Parathyroid adenoma (tissue), 2 donors: Measurements from ENCODE around the gene XIRP1.

Experiments
- H2AFZ ChIP-seq: fragments of 300-600 bp; sonication (generic); one replicate; pipeline ENCODE4 v1.7.0; 2017; ENCODE audit warnings: antibody characterized with exemption, mild to moderate bottlenecking
- H3K27ac ChIP-seq: fragments of 300-600 bp; sonication (generic); one replicate; pipeline ENCODE4 v1.7.0; 2017
- H3K27me3 ChIP-seq: fragments of 300-600 bp; sonication (generic); one replicate; pipeline ENCODE4 v1.7.0; 2017; ENCODE audit warnings: low read length; ENCODE audit not compliant: control insufficient read depth, insufficient read depth
- H3K36me3 ChIP-seq: fragments of 300-600 bp; sonication (generic); one replicate; pipeline ENCODE4 v1.7.0; 2017; ENCODE audit warnings: low read length; ENCODE audit not compliant: control insufficient read depth, insufficient read depth
- H3K4me1 ChIP-seq: fragments of 300-600 bp; sonication (generic); one replicate; pipeline ENCODE4 v1.7.0; 2017; ENCODE audit warnings: control low read depth
- H3K4me2 ChIP-seq: fragments of 300-600 bp; sonication (generic); one replicate; pipeline ENCODE4 v1.7.0; 2017; ENCODE audit warnings: low read length
- H3K4me3 ChIP-seq: fragments of 300-600 bp; sonication (generic); one replicate; pipeline ENCODE4 v1.7.0; 2017; ENCODE audit warnings: low read depth, low read length
- H3K79me2 ChIP-seq: fragments of 300-600 bp; sonication (generic); one replicate; pipeline ENCODE4 v1.7.0; 2017; ENCODE audit warnings: control low read depth
- H3K9ac ChIP-seq: fragments of 300-600 bp; sonication (generic); one replicate; pipeline ENCODE4 v1.7.0; 2017; ENCODE audit warnings: mild to moderate bottlenecking
- H3K9me3 ChIP-seq: fragments of 300-600 bp; sonication (generic); one replicate; pipeline ENCODE4 v1.7.0; 2017; ENCODE audit warnings: low read length; ENCODE audit not compliant: control insufficient read depth
- CTCF ChIP-seq: fragments of 300-600 bp; sonication (generic); IDR thresholded peaks from one replicate; pipeline ENCODE4 v1.7.0; 2017; ENCODE audit warnings: antibody characterized with exemption, mild to moderate bottlenecking
- donor health status: primary hyperparathyroidism.

Gene XIRP1

GRCh38 chr3:39139442-39139841 lies 53.0 kb downstream of the XIRP1 start:
- peaks cover 65% of the 10 kb centered on the region for H3K4me1 ChIP-seq
- TF ChIP-seq CTCF, result no peak
- H3K4me3 ChIP-seq, result no peak overlapping the region
- H3K27ac ChIP-seq, result no peak overlapping the region
- no peaks in the 10 kb centered on the region for H3K36me3 ChIP-seq
- H3K9me3 ChIP-seq, result no peaks in the 10 kb centered on the region
- no peak overlapping the region for H3K4me2 ChIP-seq
- H3K27me3 ChIP-seq, result no peaks in the 10 kb centered on the region
- no peak overlapping the region for H3K9ac ChIP-seq
- H2AFZ ChIP-seq, result no peak overlapping the region
- peaks cover 3% of the 10 kb centered on the region for H3K79me2 ChIP-seq

GRCh38 chr3:39138804-39139415 lies 53.5 kb downstream of the XIRP1 start:
- Histone ChIP-seq H3K36me3 (no peaks in the 10 kb centered on the region), H3K27ac (no peak overlapping the region), H3K79me2 (peaks cover 2% of the 10 kb centered on the region), H3K4me2 (no peak overlapping the region), H3K9ac (no peak overlapping the region), H2AFZ (no peak overlapping the region), H3K4me1 (peaks cover 60% of the 10 kb centered on the region), H3K4me3 (no peak overlapping the region), H3K9me3 (no peaks in the 10 kb centered on the region), H3K27me3 (no peaks in the 10 kb centered on the region)
- no peak for TF ChIP-seq CTCF

GRCh38 chr3:39137991-39138803 lies 54.2 kb downstream of the XIRP1 start:
- Histone ChIP-seq H3K27ac (no peak overlapping the region), H2AFZ (no peak overlapping the region), H3K36me3 (no peaks in the 10 kb centered on the region), H3K27me3 (no peaks in the 10 kb centered on the region), H3K9ac (no peak overlapping the region), H3K4me3 (no peak overlapping the region), H3K9me3 (no peaks in the 10 kb centered on the region), H3K4me2 (no peak overlapping the region), H3K4me1 (peaks cover 54% of the 10 kb centered on the region), H3K79me2 (peaks cover 2% of the 10 kb centered on the region)
- no peak for TF ChIP-seq CTCF

GRCh38 chr3:39137435-39137936 lies 54.9 kb downstream of the XIRP1 start:
- Histone ChIP-seq H3K4me1 (peaks cover 48% of the 10 kb centered on the region), H3K4me2 (no peak overlapping the region), H3K9me3 (no peaks in the 10 kb centered on the region), H3K27ac (no peak overlapping the region), H3K9ac (no peak overlapping the region), H2AFZ (no peak overlapping the region), H3K4me3 (no peak overlapping the region), H3K36me3 (no peaks in the 10 kb centered on the region), H3K27me3 (no peaks in the 10 kb centered on the region), H3K79me2 (peaks cover 2% of the 10 kb centered on the region)
- TF ChIP-seq CTCF, result no peak
